SK-N-SH (cell line): ENCODE results near the gene MAP10.

ENCODE experiments used
- EP300 ChIP-seq, 2 experiments: IDR thresholded peaks; 2 replicates each; pipeline versions ENCODE4 v1.4.0 to v1.6.1; 2012; ENCODE audit warnings: borderline replicate concordance in 1 of 2, low read depth in 1 of 2, low read length in 1 of 2
- FOXM1 ChIP-seq: IDR thresholded peaks from 2 replicates; pipeline ENCODE4 v1.4.0; 2012; ENCODE audit warnings: low read depth, mild to moderate bottlenecking
- JUND ChIP-seq: IDR thresholded peaks from 2 replicates; pipeline ENCODE4 v1.4.0; 2012
- MXI1 ChIP-seq: IDR thresholded peaks from 2 replicates; pipeline ENCODE4 v1.6.1; 2012; ENCODE audit warnings: mild to moderate bottlenecking, low read depth, low read length, improper control_type of control experiment
- SMC3 ChIP-seq: IDR thresholded peaks from 2 replicates; pipeline ENCODE4 v1.6.1; 2012; ENCODE audit warnings: low read depth, low read length, improper control_type of control experiment
- TAF1 ChIP-seq: IDR thresholded peaks from 2 replicates; pipeline ENCODE4 v1.6.1; 2012; ENCODE audit warnings: low read depth, mild to moderate bottlenecking, low read length, moderate library complexity, borderline replicate concordance
- TF ChIP-seq, protein P1 (sequence below): IDR thresholded peaks from 2 replicates; pipeline ENCODE4 v1.4.0; 2012; ENCODE audit warnings: low read depth
- TF ChIP-seq, protein P2 (sequence below): fragments of 200-600 bp; sonication (generic); IDR thresholded peaks from 2 replicates; pipeline ENCODE4 v1.6.1; 2017; ENCODE audit warnings: antibody characterized with exemption, mild to moderate bottlenecking, moderate library complexity
- TF ChIP-seq, protein P3 (sequence below): fragments of 150-350 bp; IDR thresholded peaks from 2 replicates; pipeline ENCODE4 v1.6.1; 2016; ENCODE audit warnings: mild to moderate bottlenecking, low read depth, low read length
- TF ChIP-seq, protein P4 (sequence below): fragments of 150-350 bp; IDR thresholded peaks from 2 replicates; pipeline ENCODE4 v1.6.1; 2017; ENCODE audit warnings: antibody characterized with exemption, low read length, low read depth, borderline replicate concordance

DNA sequence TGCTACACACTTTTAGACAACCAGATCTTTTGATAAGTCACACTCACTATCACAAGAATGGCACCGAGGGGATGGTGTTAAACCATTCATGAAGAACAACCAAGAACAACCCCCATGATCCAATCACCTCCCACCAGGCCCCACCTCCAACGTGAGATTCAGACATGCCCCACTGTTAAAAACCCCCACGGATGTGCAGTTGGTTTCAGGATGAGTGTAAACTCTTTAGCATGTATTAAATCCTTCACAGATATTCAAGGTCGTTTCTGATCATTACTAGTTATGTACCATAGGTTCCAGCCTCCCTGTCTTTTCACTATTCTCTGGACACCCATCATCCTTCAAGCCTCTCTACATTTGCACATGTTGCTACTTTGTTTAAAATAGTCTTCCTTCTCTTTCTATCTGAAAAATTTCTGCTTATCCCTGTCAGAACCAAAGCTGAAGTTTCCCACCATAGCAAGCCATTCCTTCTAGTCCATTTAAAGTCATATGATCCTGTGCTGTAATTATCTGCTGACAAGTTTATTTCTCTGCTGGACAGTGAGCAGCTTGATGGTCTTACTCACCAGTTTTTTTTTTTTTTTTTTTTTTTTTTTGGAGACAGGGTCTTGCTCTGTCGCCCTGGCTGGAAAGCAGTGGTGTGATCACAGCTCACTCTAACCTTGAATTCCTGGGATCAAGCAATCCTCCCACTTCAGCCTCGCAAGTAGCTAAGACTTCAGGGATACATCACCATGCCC, 36.8 kb downstream of the MAP10 start:
- TF ChIP-seq, protein P1, sequence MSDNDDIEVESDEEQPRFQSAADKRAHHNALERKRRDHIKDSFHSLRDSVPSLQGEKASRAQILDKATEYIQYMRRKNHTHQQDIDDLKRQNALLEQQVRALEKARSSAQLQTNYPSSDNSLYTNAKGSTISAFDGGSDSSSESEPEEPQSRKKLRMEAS, result no peak
- TF ChIP-seq, protein P2, sequence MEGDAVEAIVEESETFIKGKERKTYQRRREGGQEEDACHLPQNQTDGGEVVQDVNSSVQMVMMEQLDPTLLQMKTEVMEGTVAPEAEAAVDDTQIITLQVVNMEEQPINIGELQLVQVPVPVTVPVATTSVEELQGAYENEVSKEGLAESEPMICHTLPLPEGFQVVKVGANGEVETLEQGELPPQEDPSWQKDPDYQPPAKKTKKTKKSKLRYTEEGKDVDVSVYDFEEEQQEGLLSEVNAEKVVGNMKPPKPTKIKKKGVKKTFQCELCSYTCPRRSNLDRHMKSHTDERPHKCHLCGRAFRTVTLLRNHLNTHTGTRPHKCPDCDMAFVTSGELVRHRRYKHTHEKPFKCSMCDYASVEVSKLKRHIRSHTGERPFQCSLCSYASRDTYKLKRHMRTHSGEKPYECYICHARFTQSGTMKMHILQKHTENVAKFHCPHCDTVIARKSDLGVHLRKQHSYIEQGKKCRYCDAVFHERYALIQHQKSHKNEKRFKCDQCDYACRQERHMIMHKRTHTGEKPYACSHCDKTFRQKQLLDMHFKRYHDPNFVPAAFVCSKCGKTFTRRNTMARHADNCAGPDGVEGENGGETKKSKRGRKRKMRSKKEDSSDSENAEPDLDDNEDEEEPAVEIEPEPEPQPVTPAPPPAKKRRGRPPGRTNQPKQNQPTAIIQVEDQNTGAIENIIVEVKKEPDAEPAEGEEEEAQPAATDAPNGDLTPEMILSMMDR, result no peak
- TF ChIP-seq, protein P3, sequence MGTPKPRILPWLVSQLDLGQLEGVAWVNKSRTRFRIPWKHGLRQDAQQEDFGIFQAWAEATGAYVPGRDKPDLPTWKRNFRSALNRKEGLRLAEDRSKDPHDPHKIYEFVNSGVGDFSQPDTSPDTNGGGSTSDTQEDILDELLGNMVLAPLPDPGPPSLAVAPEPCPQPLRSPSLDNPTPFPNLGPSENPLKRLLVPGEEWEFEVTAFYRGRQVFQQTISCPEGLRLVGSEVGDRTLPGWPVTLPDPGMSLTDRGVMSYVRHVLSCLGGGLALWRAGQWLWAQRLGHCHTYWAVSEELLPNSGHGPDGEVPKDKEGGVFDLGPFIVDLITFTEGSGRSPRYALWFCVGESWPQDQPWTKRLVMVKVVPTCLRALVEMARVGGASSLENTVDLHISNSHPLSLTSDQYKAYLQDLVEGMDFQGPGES, result no peak
- TF ChIP-seq MXI1, result no peak
- no peak for TF ChIP-seq JUND
- TF ChIP-seq, protein P4, sequence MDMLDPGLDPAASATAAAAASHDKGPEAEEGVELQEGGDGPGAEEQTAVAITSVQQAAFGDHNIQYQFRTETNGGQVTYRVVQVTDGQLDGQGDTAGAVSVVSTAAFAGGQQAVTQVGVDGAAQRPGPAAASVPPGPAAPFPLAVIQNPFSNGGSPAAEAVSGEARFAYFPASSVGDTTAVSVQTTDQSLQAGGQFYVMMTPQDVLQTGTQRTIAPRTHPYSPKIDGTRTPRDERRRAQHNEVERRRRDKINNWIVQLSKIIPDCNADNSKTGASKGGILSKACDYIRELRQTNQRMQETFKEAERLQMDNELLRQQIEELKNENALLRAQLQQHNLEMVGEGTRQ, result no peak
- no peak for TF ChIP-seq EP300 (IDR thresholded peaks at IDR 0.05; ENCODE audit: borderline replicate concordance in 1 of 2, low read depth in 1 of 2, low read length in 1 of 2)
- TF ChIP-seq FOXM1, result no peak
- TF ChIP-seq TAF1, result no peak
- no peak for TF ChIP-seq SMC3
